SK-N-SH (cell line): ENCODE measurements around the gene DPM2.

Source experiments
- CHD2 ChIP-seq: fragments of 150-350 bp; IDR thresholded peaks from 2 replicates; pipeline ENCODE4 v1.6.1; 2018; ENCODE audit warnings: low read length; ENCODE audit not compliant: partially characterized antibody
- EP300 ChIP-seq, 2 experiments: IDR thresholded peaks; 2 replicates each; pipeline versions ENCODE4 v1.4.0 to v1.6.1; 2012; ENCODE audit warnings: borderline replicate concordance in 1 of 2, low read depth in 1 of 2, low read length in 1 of 2
- EZH2phosphoT487 ChIP-seq: fragments of 200-600 bp; sonication (generic); IDR thresholded peaks from 2 replicates; pipeline ENCODE4 v1.6.1; 2017; ENCODE audit warnings: low read depth, mixed run types, mild to moderate bottlenecking, antibody characterized with exemption, moderate library complexity, borderline replicate concordance
- POLR2AphosphoS5 ChIP-seq: IDR thresholded peaks from 2 replicates; pipeline ENCODE4 v1.6.1; 2012; ENCODE audit warnings: low read depth, low read length
- RAD21 ChIP-seq: IDR thresholded peaks from 2 replicates; pipeline ENCODE4 v1.6.1; 2012; ENCODE audit warnings: mild to moderate bottlenecking, low read length
- RCOR1 ChIP-seq: fragments of 150-350 bp; IDR thresholded peaks from 2 replicates; pipeline ENCODE4 v1.6.1; 2017; ENCODE audit warnings: antibody characterized with exemption, low read length
- TAF1 ChIP-seq: IDR thresholded peaks from 2 replicates; pipeline ENCODE4 v1.6.1; 2012; ENCODE audit warnings: low read depth, mild to moderate bottlenecking, low read length, moderate library complexity, borderline replicate concordance
- TF ChIP-seq, protein P1 (sequence below): IDR thresholded peaks from 2 replicates; pipeline ENCODE4 v1.6.1; 2012; ENCODE audit warnings: mild to moderate bottlenecking, low read depth, low read length, moderate library complexity
- TF ChIP-seq, protein P2 (sequence below): fragments of 200-600 bp; sonication (generic); IDR thresholded peaks from 2 replicates; pipeline ENCODE4 v1.6.1; 2017; ENCODE audit warnings: antibody characterized with exemption, mild to moderate bottlenecking, moderate library complexity
- TF ChIP-seq, protein P3 (sequence below): fragments of 150-350 bp; IDR thresholded peaks from 2 replicates; pipeline ENCODE4 v1.6.1; 2017; ENCODE audit warnings: antibody characterized with exemption, low read length, low read depth, borderline replicate concordance
- TF ChIP-seq, protein P4 (sequence below): IDR thresholded peaks from 2 replicates; pipeline ENCODE4 v1.4.0; 2012; ENCODE audit warnings: low read depth, borderline replicate concordance

DNA sequence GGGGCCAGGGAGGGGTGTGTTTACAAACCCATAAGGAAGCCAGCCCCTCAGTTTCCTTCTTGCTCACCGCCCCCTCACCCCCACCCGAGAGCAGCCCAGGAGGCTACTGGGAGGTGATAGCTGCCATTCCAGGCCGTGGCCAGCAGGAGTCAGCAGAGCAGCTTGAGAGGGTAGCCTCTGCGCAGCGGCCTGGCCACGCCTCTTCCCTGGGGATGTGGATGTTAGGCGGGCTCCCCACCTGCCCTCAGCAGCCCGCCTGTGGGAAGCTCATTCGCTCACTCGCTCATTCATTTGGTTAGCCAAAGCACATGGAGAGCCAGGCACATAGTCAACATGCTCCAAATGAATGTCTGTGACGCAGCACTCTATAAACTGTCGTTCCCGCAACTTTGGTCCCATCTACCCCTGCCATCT is 6.1 kb upstream of the DPM2 start:
- TF ChIP-seq, protein P1, sequence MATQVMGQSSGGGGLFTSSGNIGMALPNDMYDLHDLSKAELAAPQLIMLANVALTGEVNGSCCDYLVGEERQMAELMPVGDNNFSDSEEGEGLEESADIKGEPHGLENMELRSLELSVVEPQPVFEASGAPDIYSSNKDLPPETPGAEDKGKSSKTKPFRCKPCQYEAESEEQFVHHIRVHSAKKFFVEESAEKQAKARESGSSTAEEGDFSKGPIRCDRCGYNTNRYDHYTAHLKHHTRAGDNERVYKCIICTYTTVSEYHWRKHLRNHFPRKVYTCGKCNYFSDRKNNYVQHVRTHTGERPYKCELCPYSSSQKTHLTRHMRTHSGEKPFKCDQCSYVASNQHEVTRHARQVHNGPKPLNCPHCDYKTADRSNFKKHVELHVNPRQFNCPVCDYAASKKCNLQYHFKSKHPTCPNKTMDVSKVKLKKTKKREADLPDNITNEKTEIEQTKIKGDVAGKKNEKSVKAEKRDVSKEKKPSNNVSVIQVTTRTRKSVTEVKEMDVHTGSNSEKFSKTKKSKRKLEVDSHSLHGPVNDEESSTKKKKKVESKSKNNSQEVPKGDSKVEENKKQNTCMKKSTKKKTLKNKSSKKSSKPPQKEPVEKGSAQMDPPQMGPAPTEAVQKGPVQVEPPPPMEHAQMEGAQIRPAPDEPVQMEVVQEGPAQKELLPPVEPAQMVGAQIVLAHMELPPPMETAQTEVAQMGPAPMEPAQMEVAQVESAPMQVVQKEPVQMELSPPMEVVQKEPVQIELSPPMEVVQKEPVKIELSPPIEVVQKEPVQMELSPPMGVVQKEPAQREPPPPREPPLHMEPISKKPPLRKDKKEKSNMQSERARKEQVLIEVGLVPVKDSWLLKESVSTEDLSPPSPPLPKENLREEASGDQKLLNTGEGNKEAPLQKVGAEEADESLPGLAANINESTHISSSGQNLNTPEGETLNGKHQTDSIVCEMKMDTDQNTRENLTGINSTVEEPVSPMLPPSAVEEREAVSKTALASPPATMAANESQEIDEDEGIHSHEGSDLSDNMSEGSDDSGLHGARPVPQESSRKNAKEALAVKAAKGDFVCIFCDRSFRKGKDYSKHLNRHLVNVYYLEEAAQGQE: no peak
- no peak for TF ChIP-seq POLR2AphosphoS5
- TF ChIP-seq, protein P2, sequence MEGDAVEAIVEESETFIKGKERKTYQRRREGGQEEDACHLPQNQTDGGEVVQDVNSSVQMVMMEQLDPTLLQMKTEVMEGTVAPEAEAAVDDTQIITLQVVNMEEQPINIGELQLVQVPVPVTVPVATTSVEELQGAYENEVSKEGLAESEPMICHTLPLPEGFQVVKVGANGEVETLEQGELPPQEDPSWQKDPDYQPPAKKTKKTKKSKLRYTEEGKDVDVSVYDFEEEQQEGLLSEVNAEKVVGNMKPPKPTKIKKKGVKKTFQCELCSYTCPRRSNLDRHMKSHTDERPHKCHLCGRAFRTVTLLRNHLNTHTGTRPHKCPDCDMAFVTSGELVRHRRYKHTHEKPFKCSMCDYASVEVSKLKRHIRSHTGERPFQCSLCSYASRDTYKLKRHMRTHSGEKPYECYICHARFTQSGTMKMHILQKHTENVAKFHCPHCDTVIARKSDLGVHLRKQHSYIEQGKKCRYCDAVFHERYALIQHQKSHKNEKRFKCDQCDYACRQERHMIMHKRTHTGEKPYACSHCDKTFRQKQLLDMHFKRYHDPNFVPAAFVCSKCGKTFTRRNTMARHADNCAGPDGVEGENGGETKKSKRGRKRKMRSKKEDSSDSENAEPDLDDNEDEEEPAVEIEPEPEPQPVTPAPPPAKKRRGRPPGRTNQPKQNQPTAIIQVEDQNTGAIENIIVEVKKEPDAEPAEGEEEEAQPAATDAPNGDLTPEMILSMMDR: peak; percentile 90
- no peak for TF ChIP-seq EP300 (IDR thresholded peaks at IDR 0.05; ENCODE audit: borderline replicate concordance in 1 of 2, low read depth in 1 of 2, low read length in 1 of 2)
- peak; percentile 91 for TF ChIP-seq RAD21
- peak; percentile 48; the same call in 1 of the 2 replicates for TF ChIP-seq RCOR1
- TF ChIP-seq CHD2: peak; percentile 40
- TF ChIP-seq, protein P3, sequence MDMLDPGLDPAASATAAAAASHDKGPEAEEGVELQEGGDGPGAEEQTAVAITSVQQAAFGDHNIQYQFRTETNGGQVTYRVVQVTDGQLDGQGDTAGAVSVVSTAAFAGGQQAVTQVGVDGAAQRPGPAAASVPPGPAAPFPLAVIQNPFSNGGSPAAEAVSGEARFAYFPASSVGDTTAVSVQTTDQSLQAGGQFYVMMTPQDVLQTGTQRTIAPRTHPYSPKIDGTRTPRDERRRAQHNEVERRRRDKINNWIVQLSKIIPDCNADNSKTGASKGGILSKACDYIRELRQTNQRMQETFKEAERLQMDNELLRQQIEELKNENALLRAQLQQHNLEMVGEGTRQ: no peak
- TF ChIP-seq, protein P4, sequence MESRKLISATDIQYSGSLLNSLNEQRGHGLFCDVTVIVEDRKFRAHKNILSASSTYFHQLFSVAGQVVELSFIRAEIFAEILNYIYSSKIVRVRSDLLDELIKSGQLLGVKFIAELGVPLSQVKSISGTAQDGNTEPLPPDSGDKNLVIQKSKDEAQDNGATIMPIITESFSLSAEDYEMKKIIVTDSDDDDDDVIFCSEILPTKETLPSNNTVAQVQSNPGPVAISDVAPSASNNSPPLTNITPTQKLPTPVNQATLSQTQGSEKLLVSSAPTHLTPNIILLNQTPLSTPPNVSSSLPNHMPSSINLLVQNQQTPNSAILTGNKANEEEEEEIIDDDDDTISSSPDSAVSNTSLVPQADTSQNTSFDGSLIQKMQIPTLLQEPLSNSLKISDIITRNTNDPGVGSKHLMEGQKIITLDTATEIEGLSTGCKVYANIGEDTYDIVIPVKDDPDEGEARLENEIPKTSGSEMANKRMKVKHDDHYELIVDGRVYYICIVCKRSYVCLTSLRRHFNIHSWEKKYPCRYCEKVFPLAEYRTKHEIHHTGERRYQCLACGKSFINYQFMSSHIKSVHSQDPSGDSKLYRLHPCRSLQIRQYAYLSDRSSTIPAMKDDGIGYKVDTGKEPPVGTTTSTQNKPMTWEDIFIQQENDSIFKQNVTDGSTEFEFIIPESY: no peak
- TF ChIP-seq TAF1: no peak
- no peak for TF ChIP-seq EZH2phosphoT487
